Spleen (tissue), 11 donors: Measurements from ENCODE around the gene PRR14. TPM values are rescaled to one million over a fixed set of nuclear protein-coding genes. Genes with fewer than 3 reads are reported as not detected.

Source experiments
- DNase-seq: peaks from one replicate; pipeline ENCODE4 v3.0.0-alpha.2; 2020
- H3K27ac ChIP-seq, 8 donors: fragments of 200-600 bp; sonication (generic) in 7 of 8; 1 replicate in 4 of 8; 2 replicates in 4 of 8; pipeline versions ENCODE4 v1.5.0 to v1.8.0; 2016 to 2021; ENCODE audit warnings: inconsistent platforms in 4 of 8, mild to moderate bottlenecking in 4 of 8, moderate library complexity in 1 of 8
- H3K27me3 ChIP-seq, 7 donors: fragments of 200-600 bp; sonication (generic) in 6 of 7; replicated peaks in 1 of 7; 1 replicate in 4 of 7; 2 replicates in 3 of 7; pipeline versions ENCODE4 v1.5.0 to v1.8.0; 2016 to 2021; ENCODE audit warnings: inconsistent platforms in 3 of 7, mild to moderate bottlenecking in 1 of 7
- H3K36me3 ChIP-seq, 6 donors: fragments of 200-600 bp; sonication (generic) in 5 of 6; 1 replicate in 4 of 6; 2 replicates in 2 of 6; pipeline versions ENCODE4 v1.5.0 to v1.8.0; 2016 to 2021; ENCODE audit warnings: inconsistent platforms in 2 of 6
- H3K4me1 ChIP-seq, 6 donors: fragments of 200-600 bp; sonication (generic) in 5 of 6; 1 replicate in 3 of 6; 2 replicates in 3 of 6; pipeline versions ENCODE4 v1.5.0 to v1.8.0; 2016 to 2021; ENCODE audit warnings: inconsistent platforms in 3 of 6
- H3K4me3 ChIP-seq, 8 donors: fragments of 200-600 bp; sonication (generic) in 7 of 8; 1 replicate in 4 of 8; 2 replicates in 4 of 8; pipeline versions ENCODE4 v1.5.0 to v1.8.0; 2016 to 2021; ENCODE audit warnings: inconsistent platforms in 4 of 8, mild to moderate bottlenecking in 4 of 8, moderate library complexity in 2 of 8
- H3K9me3 ChIP-seq, 8 donors: fragments of 200-600 bp; sonication (generic) in 7 of 8; 1 replicate in 4 of 8; 2 replicates in 4 of 8; pipeline versions ENCODE4 v1.5.0 to v1.8.0; 2016 to 2021; ENCODE audit warnings: inconsistent platforms in 4 of 8
- CTCF ChIP-seq, 11 experiments: fragments of 200-600 bp in 7 of 11; fragments of 450-650 bp in 4 of 11; sonication (generic) in 4 of 11; IDR thresholded peaks in 8 of 11; conservative IDR thresholded peaks in 3 of 11; 1 replicate in 7 of 11; 2 replicates in 4 of 11; pipeline versions ENCODE4 v1.4.0 to v1.8.0; 2016 to 2021; ENCODE audit warnings: antibody characterized with exemption in 11 of 11, inconsistent platforms in 4 of 11, mild to moderate bottlenecking in 1 of 11
- POLR2A ChIP-seq, 3 donors: fragments of 450-650 bp; IDR thresholded peaks; one replicate each; pipeline ENCODE4 v1.5.1; 2017; ENCODE audit warnings: antibody characterized with exemption in 3 of 3, mild to moderate bottlenecking in 1 of 3
- POLR2AphosphoS5 ChIP-seq, 3 donors: sonication (generic); formaldehyde crosslinking; IDR thresholded peaks; one replicate each; pipeline ENCODE4 v1.5.1; 2017; ENCODE audit warnings: antibody characterized with exemption in 3 of 3
- WGBS, 5 donors: extraction: QIAGEN DNeasy Blood & Tissue Kit in 3 of 5; methylation state at CpG; one replicate each; pipeline versions ENCODE4 v1.1.5 to v1.1.7; 2013 to 2018; 5-methylcytosine and 5-hydroxymethylcytosine counted together
- intact Hi-C: fragments of 100-400 bp; cut with DNase I; formaldehyde crosslinking; loops from one replicate; pipeline ENCODE4 v1.15.0; 2023; ENCODE audit warnings: low total_unique reads
- polyA plus RNA-seq, 3 donors: library from polyadenylated mRNA; stranded (reverse); fragments of 200-250 nt; gene quantifications; one replicate each; pipeline ENCODE4 v1.2.1, GENCODE V29; 2013
- total RNA-seq, 7 donors: library from RNA; depleted of rRNA in 3 of 7; stranded (reverse); fragments of >200 nt in 3 of 7; fragmentation: NEBNext Ultra II Directional in 4 of 7; extraction: Animal tissue kit (Norgen Biotek cat#: 25700) in 4 of 7; gene quantifications; one replicate each; pipeline versions ENCODE4 v1.1.0 to v1.2.1, GENCODE V29; 2016 to 2021
- donor health status: healthy with polysubstance abuse.
- donor health status: DM: no; HTN: no; CAD: no; lungs with moderate emphysema.
- donor health status: DM: no; HTN: no; CAD: no.
- donor health status: Bipolar disorder and iron deficiency.
- donor health status: healthy.
- donor health status: DM: no; HTN: no; CAD: no.
- donor health status: DM: yes; HTN: yes; CAD: no.

PRR14 gene
- total and polyA plus RNA-seq, 10 donors, result 51.2 to 178 (median 67.3) TPM

GRCh38 chr16:30656388-30656787 lies 5.6 kb downstream of the PRR14 start:
- no peak for TF ChIP-seq POLR2AphosphoS5 (IDR thresholded peaks at IDR 0.05)
- TF ChIP-seq POLR2A (IDR thresholded peaks at IDR 0.05), result no peak
- no peak for TF ChIP-seq CTCF (IDR thresholded peaks at IDR 0.05 in 8 of 11, conservative IDR thresholded peaks at IDR 0.05 in 3 of 11)
- 92 to 97% (median 93%) methylated on average over 8 of the region's 8 CpGs for WGBS, 5 donors
- no peak overlapping the region for H3K4me3 ChIP-seq
- peak overlapping the region in 3 of 8 donors; percentile 97 to 100 (median 99) for H3K27ac ChIP-seq
- no peaks in the 10 kb centered on the region for H3K9me3 ChIP-seq
- intact Hi-C loops, result loop anchor here (5.0 kb wide), 1 partner anchor 36 kb away; no protein-coding TSS in a partner anchor
- no peak for DNase-seq
- H3K36me3 ChIP-seq, result peaks cover 0 to 62% (median 45%) of the 10 kb centered on the region in 6 donors
- H3K4me1 ChIP-seq, result peaks cover 25 to 72% (median 50%) of the 10 kb centered on the region in 6 donors
- no peaks in the 10 kb centered on the region for H3K27me3 ChIP-seq

- TF ChIP-seq CTCF (IDR thresholded peaks at IDR 0.05 in 8 of 11, conservative IDR thresholded peaks at IDR 0.05 in 3 of 11), result no peak
- peak in 1 of 3 donors; percentile 1 for TF ChIP-seq POLR2AphosphoS5 (IDR thresholded peaks at IDR 0.05)
- Histone ChIP-seq H3K36me3 (peaks cover 0 to 67% (median 51%) of the 10 kb centered on the region in 6 donors), H3K4me3 (peak overlapping the region in 7 of 8 donors; percentile 29 to 93 (median 51)), H3K9me3 (no peaks in the 10 kb centered on the region), H3K4me1 (peaks cover 25 to 72% (median 50%) of the 10 kb centered on the region in 6 donors), H3K27me3 (no peaks in the 10 kb centered on the region), H3K27ac (peak overlapping the region; percentile 43 to 100 (median 99))
- peak; percentile 77 for DNase-seq
- WGBS, 5 donors, result 39 to 71% (median 43%) methylated on average over 19 to 32 of the region's 32 CpGs
- intact Hi-C loops, result loop anchor here (5.0 kb wide), 1 partner anchor 35 kb away; no protein-coding TSS in a partner anchor
Measured at GRCh38 chr16:30656974-30657865, 6.5 kb downstream of the PRR14 start.

GRCh38 chr16:30657866-30658730 lies 7.3 kb downstream of the PRR14 start, which contains the start of gene FBRS:
Gene FBRS, plus strand, starts transcription at chr16:30658431. Its CDS starts 1,088 bp downstream, at chr16:30659519.
- intact Hi-C loops, result loop anchor here (5.0 kb wide), 1 partner anchor 34 kb away; no protein-coding TSS in a partner anchor
- peak; percentile 100 for DNase-seq
- peak within 1 kb of the TSS; percentile 74 to 93 (median 83) for H3K4me3 ChIP-seq
- peaks cover 0 to 67% (median 51%) of the 10 kb centered on the region in 6 donors for H3K36me3 ChIP-seq
- no peaks in the 10 kb centered on the region for H3K9me3 ChIP-seq
- peaks cover 22 to 72% (median 52%) of the 10 kb centered on the region in 6 donors for H3K4me1 ChIP-seq
- WGBS, 5 donors, result 0% methylated on average over 52 to 86 of the region's 86 CpGs
- TF ChIP-seq POLR2AphosphoS5 (IDR thresholded peaks at IDR 0.05), result peak; percentile 95 to 98 (median 95)
- peak; percentile 12 to 90 (median 56) for TF ChIP-seq POLR2A (IDR thresholded peaks at IDR 0.05)
- peak; percentile 91 to 100 (median 98) for TF ChIP-seq CTCF (IDR thresholded peaks at IDR 0.05 in 8 of 11, conservative IDR thresholded peaks at IDR 0.05 in 3 of 11)
- no peaks in the 10 kb centered on the region for H3K27me3 ChIP-seq
- H3K27ac ChIP-seq, result peak within 1 kb of the TSS; percentile 97 to 100 (median 99)
